HL-60 (cell line): ENCODE measurements around the gene ICOS.

Source experiments
- POLR2AphosphoS5 ChIP-seq: IDR thresholded peaks from 2 replicates; pipeline ENCODE4 v1.6.1; 2012; ENCODE audit warnings: low read depth
- SPI1 ChIP-seq: IDR thresholded peaks from 2 replicates; pipeline ENCODE4 v1.6.1; 2012; ENCODE audit warnings: low read depth, mild to moderate bottlenecking, borderline replicate concordance
- TF ChIP-seq, protein P1 (sequence below): IDR thresholded peaks from one replicate; pipeline ENCODE4 v1.5.1; 2011; ENCODE audit warnings: low read length, control low read depth, inconsistent platforms; ENCODE audit not compliant: insufficient read depth

DNA sequence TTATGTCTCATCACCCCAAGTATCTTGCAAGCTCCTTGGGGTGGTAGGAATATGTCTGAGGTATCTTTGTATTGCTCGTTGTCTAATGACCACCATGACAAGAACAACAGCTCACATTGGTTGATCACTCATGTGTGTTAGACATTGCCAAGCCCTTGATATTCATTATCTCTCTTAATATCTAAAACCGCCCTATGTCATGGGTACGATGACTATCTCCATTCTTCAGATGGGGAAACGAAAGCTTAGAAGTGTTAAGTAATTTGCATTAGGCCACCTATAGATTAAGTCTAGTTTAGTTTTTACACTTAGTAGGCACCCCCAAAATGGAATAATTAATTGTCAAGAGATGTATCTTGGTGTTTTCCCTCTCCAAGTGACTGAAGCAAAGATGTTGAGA, 57.0 kb downstream of the ICOS start:
- TF ChIP-seq, protein P1, sequence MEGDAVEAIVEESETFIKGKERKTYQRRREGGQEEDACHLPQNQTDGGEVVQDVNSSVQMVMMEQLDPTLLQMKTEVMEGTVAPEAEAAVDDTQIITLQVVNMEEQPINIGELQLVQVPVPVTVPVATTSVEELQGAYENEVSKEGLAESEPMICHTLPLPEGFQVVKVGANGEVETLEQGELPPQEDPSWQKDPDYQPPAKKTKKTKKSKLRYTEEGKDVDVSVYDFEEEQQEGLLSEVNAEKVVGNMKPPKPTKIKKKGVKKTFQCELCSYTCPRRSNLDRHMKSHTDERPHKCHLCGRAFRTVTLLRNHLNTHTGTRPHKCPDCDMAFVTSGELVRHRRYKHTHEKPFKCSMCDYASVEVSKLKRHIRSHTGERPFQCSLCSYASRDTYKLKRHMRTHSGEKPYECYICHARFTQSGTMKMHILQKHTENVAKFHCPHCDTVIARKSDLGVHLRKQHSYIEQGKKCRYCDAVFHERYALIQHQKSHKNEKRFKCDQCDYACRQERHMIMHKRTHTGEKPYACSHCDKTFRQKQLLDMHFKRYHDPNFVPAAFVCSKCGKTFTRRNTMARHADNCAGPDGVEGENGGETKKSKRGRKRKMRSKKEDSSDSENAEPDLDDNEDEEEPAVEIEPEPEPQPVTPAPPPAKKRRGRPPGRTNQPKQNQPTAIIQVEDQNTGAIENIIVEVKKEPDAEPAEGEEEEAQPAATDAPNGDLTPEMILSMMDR, result no peak
- TF ChIP-seq SPI1 (no peak), POLR2AphosphoS5 (no peak)
